Stimulated activated CD8-positive, alpha-beta memory T cell treated with anti-CD3 and anti-CD28 coated beads, Interleukin-12 subunit alpha, Interleukin-12 subunit beta, amount 100 ng/mL, for 24 hours (primary cell): Measurements from ENCODE around the gene ST8SIA5.

Experiments used
- DNase-seq: peaks from one replicate; pipeline ENCODE4 v3.0.0-alpha.2; 2020; ENCODE audit errors: extremely low read depth

The ST8SIA5 gene

GRCh38 chr18:46711444-46711863, 45.4 kb downstream of the ST8SIA5 start:
- DNase-seq: no peak

DNA sequence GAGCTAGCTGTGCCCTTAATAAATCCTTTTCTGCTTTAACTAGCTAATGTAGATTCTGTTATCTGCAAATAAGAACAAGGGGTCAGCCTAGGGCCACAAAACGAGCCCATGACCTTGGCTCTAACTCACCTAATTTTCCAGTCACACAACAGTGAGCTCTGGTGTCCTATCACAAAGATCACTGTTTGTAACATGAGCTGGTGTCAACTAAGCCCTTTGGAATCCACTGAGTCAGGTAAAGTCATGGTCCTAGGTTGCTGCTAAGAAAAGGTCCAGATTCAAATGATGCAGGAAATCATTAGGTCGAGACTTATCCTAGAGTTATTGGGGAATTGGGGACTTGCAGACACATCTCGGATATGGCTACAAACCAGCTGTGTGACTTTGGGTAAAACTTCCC, 49.9 kb downstream of the ST8SIA5 start:
- no peak for DNase-seq

- DNase-seq: no peak
These were observed 51.3 kb downstream of the ST8SIA5 start for GRCh38 chr18:46705521-46705920.

GRCh38 chr18:46704816-46705215, 52.0 kb downstream of the ST8SIA5 start:
- no peak for DNase-seq

GRCh38 chr18:46704189-46704588, 52.7 kb downstream of the ST8SIA5 start:
- no peak for DNase-seq

- no peak for DNase-seq
These were observed 54.4 kb downstream of the ST8SIA5 start for GRCh38 chr18:46702471-46702870.

- DNase-seq: no peak
These were observed 56.6 kb downstream of the ST8SIA5 start for GRCh38 chr18:46700066-46700824.

GRCh38 chr18:46696702-46697101, 60.2 kb downstream of the ST8SIA5 start:
- no peak for DNase-seq

- DNase-seq: no peak
These were observed 60.6 kb downstream of the ST8SIA5 start for GRCh38 chr18:46696268-46696667.

DNA sequence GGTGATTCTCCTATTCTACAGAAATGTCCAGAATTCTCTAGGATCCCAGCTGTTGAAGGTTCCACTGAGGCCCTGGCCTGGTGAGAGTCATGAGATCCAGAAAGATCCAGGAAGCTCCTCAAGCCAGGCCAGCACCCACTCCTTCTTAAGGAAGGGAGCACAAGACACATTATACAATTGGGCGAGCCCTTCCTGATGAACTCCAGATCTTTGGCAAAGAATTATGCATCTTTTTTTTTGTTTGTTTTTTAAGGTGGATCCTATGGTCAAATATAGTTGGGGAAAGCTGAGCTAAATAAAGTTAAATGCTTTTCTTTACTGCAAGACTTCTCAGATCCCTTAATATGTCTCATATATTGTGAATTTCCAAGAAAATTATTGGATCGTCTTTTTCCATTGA, 62.9 kb downstream of the ST8SIA5 start:
- no peak for DNase-seq

GRCh38 chr18:46688853-46689525, 67.9 kb downstream of the ST8SIA5 start:
- DNase-seq: no peak

GRCh38 chr18:46686186-46686585, 70.7 kb downstream of the ST8SIA5 start:
- no peak for DNase-seq

- no peak for DNase-seq
These were observed 73.6 kb downstream of the ST8SIA5 start for GRCh38 chr18:46683252-46683651.

DNA sequence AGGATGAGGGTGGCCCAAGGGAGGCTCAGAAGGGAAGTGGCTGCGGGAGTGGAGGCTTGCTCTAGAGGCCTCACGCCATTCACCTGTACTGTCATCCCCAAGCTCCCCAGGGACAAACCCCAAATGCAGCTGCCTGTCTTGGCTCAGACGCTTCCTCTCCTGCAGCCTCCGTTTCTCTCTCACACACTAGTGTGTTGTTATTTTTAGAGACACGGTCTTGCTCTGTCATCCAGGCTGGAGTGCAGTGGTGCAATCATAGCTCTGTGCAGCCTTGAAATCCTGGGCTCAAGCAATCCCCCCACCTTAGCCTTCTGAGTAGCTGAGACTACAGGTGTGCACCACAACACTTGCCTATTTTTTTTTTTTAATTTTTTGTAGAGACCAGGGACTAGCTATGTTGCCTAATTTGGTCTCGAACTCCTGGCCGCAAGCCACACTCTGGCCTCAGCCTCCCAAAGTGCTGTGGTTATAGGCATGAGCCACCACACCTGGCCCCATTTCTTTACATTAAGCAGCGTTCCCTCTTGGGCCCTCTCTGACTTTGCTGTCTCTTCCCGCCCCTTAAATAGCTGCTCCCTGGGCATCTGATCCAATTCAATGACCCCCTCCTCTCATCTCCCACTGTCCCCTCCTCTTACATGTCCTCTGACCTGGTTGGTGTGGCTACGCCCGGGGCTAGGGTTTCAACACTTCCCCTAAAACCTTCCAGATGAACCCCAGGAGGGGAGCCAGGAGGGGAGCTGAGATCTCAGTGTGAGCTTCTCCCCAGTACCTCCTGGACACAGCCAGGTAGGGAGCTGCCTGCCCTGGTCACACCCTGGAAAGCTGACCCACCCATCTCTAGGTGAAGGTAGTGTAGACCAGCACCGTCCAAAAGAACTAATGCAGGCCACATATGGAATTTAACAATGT, 75.8 kb downstream of the ST8SIA5 start:
- no peak for DNase-seq

- no peak for DNase-seq
These were observed 76.8 kb downstream of the ST8SIA5 start for GRCh38 chr18:46679846-46680598.

- no peak for DNase-seq
These were observed 78.0 kb downstream of the ST8SIA5 start for GRCh38 chr18:46678785-46679399.

- no peak for DNase-seq
These were observed 78.8 kb downstream of the ST8SIA5 start for GRCh38 chr18:46678041-46678440.

DNA sequence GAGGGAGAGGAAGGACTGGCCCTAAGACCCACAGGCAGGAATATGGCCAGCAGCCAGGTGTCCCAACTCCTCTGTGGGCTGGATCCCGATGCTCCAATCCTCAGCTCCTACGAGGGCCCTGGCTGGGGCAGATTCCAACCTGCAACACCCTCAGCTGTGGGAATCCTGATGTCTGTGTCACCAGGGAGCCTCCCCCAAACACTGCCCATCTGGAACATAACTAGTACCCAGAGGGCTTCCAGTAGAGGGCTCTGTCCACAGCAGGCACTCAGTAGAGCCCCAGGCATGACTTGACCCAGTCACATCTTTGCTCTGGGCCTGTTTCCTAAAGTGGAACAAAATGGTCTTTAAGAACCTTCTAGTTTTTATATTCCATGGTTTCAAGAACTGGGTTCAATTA, 79.2 kb downstream of the ST8SIA5 start:
- DNase-seq: no peak

GRCh38 chr18:46676182-46676835, 80.5 kb downstream of the ST8SIA5 start:
- no peak for DNase-seq

DNA sequence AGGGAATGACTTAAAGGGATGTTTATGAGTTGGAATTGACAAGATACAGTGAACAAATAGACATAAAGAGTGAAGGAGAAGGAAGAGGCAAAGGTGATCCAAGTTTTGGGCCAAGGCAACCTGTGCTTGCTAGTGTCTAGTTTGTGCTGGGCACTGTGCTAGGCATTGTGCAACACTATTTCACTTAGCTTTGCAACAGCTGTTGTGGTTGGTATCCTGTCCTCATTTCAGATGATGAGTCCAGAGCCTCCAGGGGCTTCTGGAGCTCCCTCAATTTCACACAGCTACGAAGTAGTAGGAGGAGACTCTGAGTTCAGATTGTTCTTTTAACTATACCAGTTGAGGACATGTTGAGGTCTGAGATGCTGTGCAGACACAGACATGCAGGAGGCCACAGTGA, 81.7 kb downstream of the ST8SIA5 start:
- no peak for DNase-seq
